LNCAP (cell line): Measurements from ENCODE around the gene GREB1.

Experiments
- TF ChIP-seq, protein P1 (sequence below): fragments of 450-650 bp; IDR thresholded peaks from 2 replicates; pipeline ENCODE4 v1.5.1; 2017; ENCODE audit warnings: mild to moderate bottlenecking

The GREB1 gene

DNA sequence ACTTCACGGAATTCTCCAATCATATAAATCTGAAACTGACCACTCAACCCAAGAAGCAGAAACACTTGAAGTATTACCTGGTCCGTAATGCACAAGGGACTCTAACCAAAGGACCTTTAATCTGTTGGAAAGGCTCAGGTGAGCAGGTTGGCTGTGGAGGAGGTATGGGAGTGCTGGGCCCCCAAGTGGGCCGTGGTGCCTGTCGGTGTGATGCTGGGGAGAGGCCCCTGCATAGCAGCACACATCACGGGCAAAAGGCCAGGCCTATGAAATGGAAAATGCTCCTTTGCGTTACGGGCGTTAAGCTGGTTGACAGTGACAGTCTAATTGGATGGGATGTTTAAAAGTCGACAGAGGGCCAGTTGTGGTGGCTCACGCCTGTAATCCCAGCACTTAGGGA, 42.6 kb downstream of the GREB1 start:
- TF ChIP-seq, protein P1, sequence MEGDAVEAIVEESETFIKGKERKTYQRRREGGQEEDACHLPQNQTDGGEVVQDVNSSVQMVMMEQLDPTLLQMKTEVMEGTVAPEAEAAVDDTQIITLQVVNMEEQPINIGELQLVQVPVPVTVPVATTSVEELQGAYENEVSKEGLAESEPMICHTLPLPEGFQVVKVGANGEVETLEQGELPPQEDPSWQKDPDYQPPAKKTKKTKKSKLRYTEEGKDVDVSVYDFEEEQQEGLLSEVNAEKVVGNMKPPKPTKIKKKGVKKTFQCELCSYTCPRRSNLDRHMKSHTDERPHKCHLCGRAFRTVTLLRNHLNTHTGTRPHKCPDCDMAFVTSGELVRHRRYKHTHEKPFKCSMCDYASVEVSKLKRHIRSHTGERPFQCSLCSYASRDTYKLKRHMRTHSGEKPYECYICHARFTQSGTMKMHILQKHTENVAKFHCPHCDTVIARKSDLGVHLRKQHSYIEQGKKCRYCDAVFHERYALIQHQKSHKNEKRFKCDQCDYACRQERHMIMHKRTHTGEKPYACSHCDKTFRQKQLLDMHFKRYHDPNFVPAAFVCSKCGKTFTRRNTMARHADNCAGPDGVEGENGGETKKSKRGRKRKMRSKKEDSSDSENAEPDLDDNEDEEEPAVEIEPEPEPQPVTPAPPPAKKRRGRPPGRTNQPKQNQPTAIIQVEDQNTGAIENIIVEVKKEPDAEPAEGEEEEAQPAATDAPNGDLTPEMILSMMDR = no peak

DNA sequence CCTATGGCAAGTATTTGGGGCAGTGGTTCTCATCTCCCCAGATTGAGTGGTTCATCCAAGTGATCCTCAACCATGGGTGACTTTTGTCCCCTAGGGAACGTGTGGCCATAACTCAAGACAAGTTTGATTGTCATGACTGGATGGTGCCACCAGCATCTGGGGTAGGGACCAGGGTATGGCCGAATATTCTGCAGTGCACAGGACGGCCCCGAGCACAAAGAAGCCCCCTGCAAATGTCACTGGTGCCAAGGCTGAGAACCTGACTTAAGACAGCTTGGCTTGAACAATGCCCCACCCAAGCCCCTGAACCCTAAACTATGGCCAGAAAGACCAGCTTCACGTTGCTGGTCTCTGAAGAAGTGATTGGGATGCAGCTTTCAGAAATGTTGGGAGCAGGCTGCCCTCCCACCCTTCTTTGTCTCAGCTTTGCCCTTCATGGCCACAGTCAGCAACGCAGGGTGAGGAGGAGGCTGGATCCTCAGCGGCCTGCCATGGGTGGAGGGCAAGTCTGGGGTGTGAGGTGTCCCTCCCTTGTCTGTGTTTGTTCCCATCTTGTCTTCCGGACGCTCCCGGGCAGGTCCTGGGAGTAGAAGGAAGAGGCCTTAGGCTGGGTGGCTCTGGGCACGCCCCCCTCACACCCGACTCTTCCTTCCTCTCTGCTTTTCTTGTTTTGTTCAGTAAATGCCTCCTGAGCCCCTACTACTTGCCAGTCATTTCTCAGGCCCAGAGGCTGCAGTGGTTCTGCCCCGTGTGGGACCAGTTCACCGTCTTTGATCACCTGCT, 43.4 kb downstream of the GREB1 start:
- TF ChIP-seq, protein P1 = no peak

DNA sequence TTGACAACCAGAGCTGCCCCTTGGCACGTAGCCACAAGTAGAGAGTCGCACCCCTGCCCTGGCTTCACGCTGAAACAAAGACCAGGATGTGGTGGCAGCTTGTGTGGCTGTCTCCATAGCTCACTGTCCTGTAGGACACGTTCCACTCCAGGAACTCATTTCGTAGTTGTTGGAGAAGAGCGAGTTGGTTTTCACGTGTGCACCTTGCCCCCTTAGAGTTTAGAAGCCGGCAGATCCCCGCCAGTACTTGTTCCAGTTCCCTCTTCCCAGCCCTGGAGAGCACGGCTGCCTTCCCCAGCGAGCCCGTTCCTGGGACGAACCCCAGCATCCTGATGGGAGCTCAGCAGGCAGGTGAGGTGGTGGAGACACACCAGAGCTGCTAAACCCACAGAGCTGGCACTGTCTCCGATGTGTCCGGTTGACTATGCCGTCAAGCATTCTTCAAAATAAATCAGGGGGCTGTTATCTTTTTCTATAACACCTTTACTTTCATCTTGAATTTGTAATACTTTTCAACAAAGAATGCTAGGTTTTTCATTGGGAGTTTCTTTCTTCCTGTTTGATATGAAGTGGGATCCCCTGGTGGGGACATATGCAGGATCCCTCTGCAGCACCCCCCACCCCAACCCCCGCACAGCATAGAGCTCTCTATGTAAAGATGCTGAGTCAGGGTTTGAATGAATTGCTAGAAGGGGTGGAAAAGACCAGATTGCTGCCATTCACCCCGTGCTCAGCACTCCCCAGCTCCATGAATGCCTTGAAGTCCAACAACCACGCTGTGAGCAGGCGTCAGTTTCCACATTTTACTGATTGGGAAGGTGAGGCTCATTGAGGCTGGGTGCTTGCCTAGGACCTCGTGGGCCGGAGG, 44.5 kb downstream of the GREB1 start:
- TF ChIP-seq, protein P1 = no peak

DNA sequence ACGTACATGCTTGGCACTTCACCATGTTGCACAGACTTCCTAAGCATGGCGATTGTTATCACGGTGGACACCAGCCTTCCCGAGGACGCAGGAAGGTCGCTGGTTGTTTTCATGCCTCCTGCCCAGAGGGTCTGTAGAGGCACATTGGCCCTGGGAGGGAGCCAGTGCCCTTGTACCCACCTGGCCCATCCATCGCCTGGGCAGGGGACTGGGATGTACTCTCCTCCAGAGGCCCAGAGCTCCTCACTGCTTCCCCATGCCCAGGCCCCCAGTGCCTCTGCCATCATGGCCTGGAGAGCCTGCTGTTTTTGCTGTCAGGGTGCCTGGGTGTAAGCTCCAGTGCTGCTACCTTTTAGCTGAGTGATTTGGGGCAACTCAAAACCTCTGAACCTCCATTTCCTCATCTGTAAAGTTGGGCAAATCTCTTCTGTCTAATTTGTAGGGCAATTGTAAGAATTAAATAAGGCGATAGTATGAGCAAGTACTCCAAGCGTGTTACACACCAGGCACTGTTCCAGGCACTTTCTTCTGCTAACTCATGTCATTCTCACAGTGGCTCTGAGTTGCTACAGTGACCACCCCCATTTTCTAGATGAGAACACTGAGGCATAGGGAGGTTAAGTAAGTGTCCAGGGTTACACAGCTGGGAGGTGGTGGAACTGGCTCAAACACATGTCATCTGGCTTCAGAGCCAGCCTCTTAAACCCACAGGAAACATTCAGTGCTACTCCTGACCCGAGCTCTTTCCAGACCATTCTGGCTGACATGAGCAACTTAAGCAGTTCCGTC, 45.3 kb downstream of the GREB1 start:
- TF ChIP-seq, protein P1 = no peak

DNA sequence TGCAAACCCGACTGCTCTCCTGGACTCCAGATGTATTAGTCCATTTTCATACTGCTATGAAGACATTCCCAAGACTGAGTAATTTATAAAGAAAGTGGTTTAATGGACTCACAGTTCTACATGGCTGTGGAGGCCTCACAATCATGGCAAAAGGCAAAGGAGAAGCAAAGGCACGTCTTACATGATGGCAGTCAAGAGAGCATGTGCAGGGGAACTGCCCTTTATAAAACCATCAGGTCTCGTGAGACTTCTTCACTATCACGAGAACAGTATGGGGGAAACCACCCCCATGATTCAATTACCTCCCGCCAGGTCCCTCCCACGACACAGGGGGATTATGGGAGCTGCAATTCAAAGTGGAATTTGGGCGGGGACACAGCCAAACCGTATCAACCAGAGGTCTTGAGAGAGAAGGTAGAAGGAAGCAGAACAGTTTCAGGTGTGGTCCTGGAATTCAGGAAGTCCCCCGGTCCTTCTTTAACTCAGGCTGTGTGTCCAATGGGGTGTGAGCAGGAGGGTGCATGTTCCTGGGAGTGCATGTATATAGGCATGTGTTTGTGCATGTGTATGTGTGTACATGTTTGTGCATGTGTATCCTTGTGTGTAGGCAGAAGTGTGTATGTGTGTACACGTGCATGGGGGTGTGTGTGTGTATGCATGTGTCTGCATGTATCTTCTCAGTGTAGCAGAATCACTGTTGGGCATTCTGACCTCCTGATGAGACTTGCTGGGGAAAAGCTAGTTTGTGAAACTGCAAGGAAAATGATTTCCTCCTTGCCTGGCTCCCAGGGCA, 46.2 kb downstream of the GREB1 start:
- TF ChIP-seq, protein P1 = no peak

DNA sequence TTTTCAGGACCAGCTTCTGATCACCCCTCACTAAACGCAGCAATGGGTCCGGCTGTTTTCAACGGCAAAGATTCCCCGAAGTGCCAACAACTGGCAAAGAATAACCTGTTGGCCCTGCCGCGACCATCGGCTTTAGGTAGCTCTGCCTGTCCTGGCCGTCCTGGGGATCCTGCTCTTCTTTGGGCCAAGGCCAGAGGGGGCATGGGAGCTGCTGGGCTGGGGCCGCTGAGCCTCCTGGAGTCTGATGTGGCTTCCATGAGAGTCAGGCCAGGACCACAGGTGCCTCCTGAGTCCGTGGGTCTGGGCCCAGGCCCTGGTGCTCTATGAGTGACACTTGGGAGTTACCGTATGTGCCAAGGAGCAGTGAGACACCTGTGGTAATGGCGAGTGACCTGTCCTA, 46.9 kb downstream of the GREB1 start:
- TF ChIP-seq, protein P1 = no peak
